GM12864 (cell line): Measurements from ENCODE around the gene PHEX.

Experiments used
- DNase-seq: peaks from one replicate; pipeline ENCODE4 v3.0.0-alpha.2; 2011; ENCODE audit warnings: low read depth
- H3K4me3 ChIP-seq: 2 replicates; pipeline ENCODE4 v1.5.1; 2011; ENCODE audit warnings: mild to moderate bottlenecking, low read depth, low read length, control low read depth
- CTCF ChIP-seq: IDR thresholded peaks from 2 replicates; pipeline ENCODE4 v1.5.1; 2011; ENCODE audit warnings: low read depth, mild to moderate bottlenecking, moderate library complexity, low read length, control low read depth, inconsistent platforms; ENCODE audit errors: missing control alignments

PHEX gene

GRCh38 chrX:22194660-22194945, 162.5 kb downstream of the PHEX start:
- TF ChIP-seq CTCF = no peak
- H3K4me3 ChIP-seq = no peak overlapping the region
- DNase-seq = no peak

GRCh38 chrX:22196149-22196548, 164.0 kb downstream of the PHEX start:
- no peak for DNase-seq
- H3K4me3 ChIP-seq = no peak overlapping the region
- TF ChIP-seq CTCF = no peak

- no peak for TF ChIP-seq CTCF
- DNase-seq = no peak
- H3K4me3 ChIP-seq = no peak overlapping the region
Measured at GRCh38 chrX:22202251-22202650, 170.1 kb downstream of the PHEX start.

GRCh38 chrX:22203186-22203585, 171.1 kb downstream of the PHEX start:
- DNase-seq = no peak
- no peak overlapping the region for H3K4me3 ChIP-seq
- TF ChIP-seq CTCF = no peak

- DNase-seq = no peak
- no peak overlapping the region for H3K4me3 ChIP-seq
- TF ChIP-seq CTCF = no peak
Measured at GRCh38 chrX:22206781-22207180, 174.7 kb downstream of the PHEX start.

GRCh38 chrX:22220941-22221340, 188.8 kb downstream of the PHEX start:
- no peak for TF ChIP-seq CTCF
- no peak for DNase-seq

GRCh38 chrX:22234380-22234779, 202.3 kb downstream of the PHEX start:
- no peak overlapping the region for H3K4me3 ChIP-seq
- TF ChIP-seq CTCF = no peak
- no peak for DNase-seq

More at GRCh38 chrX:22220941-22221340, 188.8 kb downstream of the PHEX start:
- H3K4me3 ChIP-seq = no peak overlapping the region
